ENCODE data around the gene THSD7B.

DNA sequence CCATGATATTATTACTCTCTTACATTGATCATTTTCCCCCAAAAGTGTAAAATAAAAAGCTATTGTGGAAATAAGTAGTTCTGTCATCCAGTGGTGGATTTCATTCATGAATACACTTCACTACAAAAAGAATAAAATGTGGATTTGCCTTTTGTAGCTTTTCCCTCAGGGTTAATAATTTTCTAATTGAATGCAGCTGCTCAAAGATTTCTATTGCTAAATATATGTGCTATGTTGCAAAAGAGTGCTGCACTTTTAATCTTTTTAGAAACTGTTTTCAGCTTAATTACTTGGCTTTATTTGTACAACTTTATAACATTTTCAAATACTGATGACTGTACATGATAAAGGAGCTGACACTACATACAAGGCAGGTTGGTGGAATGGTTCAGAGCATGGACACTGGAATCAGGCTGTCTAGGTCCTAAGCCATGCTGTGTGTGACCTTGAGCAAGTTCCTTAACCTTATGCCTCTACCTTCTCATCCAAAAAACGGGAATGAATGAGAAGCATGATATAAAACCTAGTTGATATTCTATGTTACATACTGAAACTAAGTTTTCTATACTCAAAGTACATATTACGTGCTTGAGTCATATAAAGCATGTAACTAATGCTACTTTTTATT, 128.8 kb downstream of the THSD7B start:
- TF ChIP-seq, protein P1, sequence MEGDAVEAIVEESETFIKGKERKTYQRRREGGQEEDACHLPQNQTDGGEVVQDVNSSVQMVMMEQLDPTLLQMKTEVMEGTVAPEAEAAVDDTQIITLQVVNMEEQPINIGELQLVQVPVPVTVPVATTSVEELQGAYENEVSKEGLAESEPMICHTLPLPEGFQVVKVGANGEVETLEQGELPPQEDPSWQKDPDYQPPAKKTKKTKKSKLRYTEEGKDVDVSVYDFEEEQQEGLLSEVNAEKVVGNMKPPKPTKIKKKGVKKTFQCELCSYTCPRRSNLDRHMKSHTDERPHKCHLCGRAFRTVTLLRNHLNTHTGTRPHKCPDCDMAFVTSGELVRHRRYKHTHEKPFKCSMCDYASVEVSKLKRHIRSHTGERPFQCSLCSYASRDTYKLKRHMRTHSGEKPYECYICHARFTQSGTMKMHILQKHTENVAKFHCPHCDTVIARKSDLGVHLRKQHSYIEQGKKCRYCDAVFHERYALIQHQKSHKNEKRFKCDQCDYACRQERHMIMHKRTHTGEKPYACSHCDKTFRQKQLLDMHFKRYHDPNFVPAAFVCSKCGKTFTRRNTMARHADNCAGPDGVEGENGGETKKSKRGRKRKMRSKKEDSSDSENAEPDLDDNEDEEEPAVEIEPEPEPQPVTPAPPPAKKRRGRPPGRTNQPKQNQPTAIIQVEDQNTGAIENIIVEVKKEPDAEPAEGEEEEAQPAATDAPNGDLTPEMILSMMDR (conservative IDR thresholded peaks at IDR 0.05; ENCODE audit: low read length), result no peak
- no peak for TF ChIP-seq EZH2phosphoT487 (IDR thresholded peaks at IDR 0.05; ENCODE audit: borderline replicate concordance)

Measured in Loucy (cell line).